ENCODE measurements around the gene FBXO33. TPM values are rescaled to one million over a fixed set of nuclear protein-coding genes. Genes with fewer than 3 reads are reported as not detected.

FBXO33 gene
- total and polyA plus RNA-seq, 2 of the 8 experiments (the other 6 are each of a cell fraction or from before 2014, with no cell fraction given) = 4.7 to 11.5 TPM

Other genes with a start within 250 kb of the FBXO33 start
- 15.0 and 16.1 TPM in 2 replicates for gene MIA2, start 198.5 kb downstream of the FBXO33 start, total RNA-seq (2021; fragmentation: NEBNext Ultra II Directional; extraction: Animal tissue kit (Norgen Biotek cat#: 25700))
- 6.5 and 10.1 TPM in 2 replicates for gene MIA2, start 198.5 kb downstream of the FBXO33 start, polyA plus RNA-seq (2011; rRNA removed)

All from H1 (cell line).